ENCODE measurements around the gene EMP2. TPM values are rescaled to one million over a fixed set of nuclear protein-coding genes. Genes with fewer than 3 reads are reported as not detected.

The EMP2 gene
- total and polyA plus RNA-seq, 2 of the 4 experiments (the other 2 are of a cell fraction) = 13.8 to 18.3 TPM

- Histone ChIP-seq H4K5ac (ENCODE audit: low read depth, low read length) (no peak overlapping the region), H3K23ac (ENCODE audit: low read depth, low read length) (peak overlapping the region; percentile 2; the same call in 1 of the 2 replicates), H2AK9ac (replicated peaks; ENCODE audit: low read depth, low read length, poor library complexity) (peak overlapping the region; percentile 35), H4K91ac (ENCODE audit: insufficient read depth, low read depth, low read length) (no peak overlapping the region), H2AK5ac (ENCODE audit: low read depth, low read length) (0 out of 2 replicates have a peak overlapping the region, but pooled peaks have one; percentile 8), H2BK20ac (ENCODE audit: low read depth, low read length) (peak overlapping the region; percentile 35; the same call in 1 of the 2 replicates), H3K4me2 (ENCODE audit: low read depth, low read length) (peak overlapping the region; percentile 27; the same call in 1 of the 2 replicates), H3K4me3 (ENCODE audit: insufficient read depth, low read depth, low read length) (no peak overlapping the region), H2BK5ac (ENCODE audit: low read depth, low read length, poor library complexity, severe bottlenecking) (peak overlapping the region; percentile 5), H3K79me1 (ENCODE audit: low read depth in 1 of 2, low read length in 2 of 2) (no peaks in the 10 kb centered on the region), H3K27ac (ENCODE audit: insufficient read depth, low read length) (no peak overlapping the region), H3K4ac (ENCODE audit: low read depth, low read length) (peak overlapping the region; percentile 48; the same call in 1 of the 2 replicates), H3K14ac (replicated peaks; ENCODE audit: low read depth, low read length) (0 out of 2 replicates have a peak overlapping the region, but pooled peaks have one; percentile 40), H4K20me1 (ENCODE audit: insufficient read depth, low read length) (no peaks in the 10 kb centered on the region), H2BK15ac (ENCODE audit: low read depth, low read length) (no peak overlapping the region; the same call in 2 of the 3 replicates), H2AFZ (replicated peaks; ENCODE audit: low read length, poor library complexity) (peak overlapping the region; percentile 52), H3K18ac (ENCODE audit: low read depth, low read length) (no peak overlapping the region), H3K9me3 (ENCODE audit: control insufficient read depth, insufficient read depth, low read length) (no peaks in the 10 kb centered on the region), H3K56ac (ENCODE audit: extremely low read depth, insufficient read depth, low read length) (no peak overlapping the region), H3K9me1 (ENCODE audit: insufficient read depth, low read length) (0 out of 2 replicates have a peak, but pooled peaks cover 3% of the 10 kb centered on the region), H3K36me3 (ENCODE audit: control insufficient read depth, insufficient read depth, low read length) (no peaks in the 10 kb centered on the region), H4K8ac (ENCODE audit: low read depth in 2 of 2, low read length in 2 of 2) (peak overlapping the region in 1 of 2 experiments; percentile 14; a peak in 1 of 4 replicates), H3K9ac (ENCODE audit: low read depth, low read length) (no peak overlapping the region), H3K27me3 (ENCODE audit: control insufficient read depth, insufficient read depth, low read length) (peaks cover 2% of the 10 kb centered on the region; the same call in 1 of the 2 replicates), H2BK120ac (ENCODE audit: low read depth, low read length) (peak overlapping the region; percentile 62; the same call in 1 of the 2 replicates), H3K4me1 (ENCODE audit: control insufficient read depth, insufficient read depth, low read length) (peaks cover 8% of the 10 kb centered on the region)
- ChIA-PET CTCF (no interaction called here), POLR2A (ENCODE audit: unreplicated experiment) (no interaction called here)
- intact Hi-C loops (cut with micrococcal nuclease) = no loop called here
- ATAC-seq (ENCODE audit: low read depth) (no peak), DNase-seq (peak; percentile 55)
- TF ChIP-seq RCOR1 (IDR thresholded peaks at IDR 0.05; ENCODE audit: insufficient replicate concordance, low read length) (no peak), BHLHE40 (IDR thresholded peaks at IDR 0.05; ENCODE audit: low read depth, low read length) (no peak), MAZ (IDR thresholded peaks at IDR 0.05; ENCODE audit: borderline replicate concordance, low read depth, low read length) (no peak), RAD21 (IDR thresholded peaks at IDR 0.05; ENCODE audit: low read length) (no peak), RFX5 (IDR thresholded peaks at IDR 0.05; ENCODE audit: low read depth, low read length) (no peak), CHD1 (IDR thresholded peaks at IDR 0.05; ENCODE audit: low read depth, low read length) (no peak), ELK1 (IDR thresholded peaks at IDR 0.05; ENCODE audit: borderline replicate concordance, low read depth, low read length) (no peak), MXI1 (IDR thresholded peaks at IDR 0.05; ENCODE audit: borderline replicate concordance, low read depth, low read length) (no peak), SMC3 (IDR thresholded peaks at IDR 0.05; ENCODE audit: low read depth, low read length) (no peak), NFE2L2 (IDR thresholded peaks at IDR 0.05; ENCODE audit: low read depth, low read length) (no peak), POLR2A (IDR thresholded peaks at IDR 0.05; ENCODE audit: low read depth, low read length) (no peak), MAFK (IDR thresholded peaks at IDR 0.05; ENCODE audit: low read depth, low read length) (no peak), USF2 (IDR thresholded peaks at IDR 0.05; ENCODE audit: low read depth, low read length) (no peak), CTCF (conservative IDR thresholded peaks at IDR 0.05; ENCODE audit: low read depth, low read length) (no peak), CEBPB (IDR thresholded peaks at IDR 0.05; ENCODE audit: low read depth, low read length) (no peak), FOS (IDR thresholded peaks at IDR 0.05; ENCODE audit: low read depth, low read length) (no peak)
- BruUV-seq (replicated peaks) = no TSS peak
- 14% methylated on average over 2 of the region's 5 CpGs; no CpG with 5 or more reads in 1 of the 2 experiments for WGBS, 2 experiments (ENCODE audit: extremely low coverage in 2 of 2, insufficient read length in 1 of 2)
- dilution Hi-C loops (cut with HindIII; ENCODE audit: low sequenced_read_pairs, unreplicated experiment) = no loop called here
- in situ Hi-C loops (cut with MboI; ENCODE audit: low sequenced_read_pairs) = no loop called here
Measured at GRCh38 chr16:10584981-10585438, 4.6 kb upstream of the EMP2 start.
